ENCODE results near the gene MYO1D. TPM values are rescaled to one million over a fixed set of nuclear protein-coding genes. Genes with fewer than 3 reads are reported as not detected.
"Not testable (repeated sequence)": the region's sequence is repeated elsewhere in the genome, so short reads cannot be mapped to it uniquely, and the experiment has no call there.

Gene MYO1D
- total RNA-seq, 3 donors from 2014 or later = 166 to 495 (median 256) TPM

DNA sequence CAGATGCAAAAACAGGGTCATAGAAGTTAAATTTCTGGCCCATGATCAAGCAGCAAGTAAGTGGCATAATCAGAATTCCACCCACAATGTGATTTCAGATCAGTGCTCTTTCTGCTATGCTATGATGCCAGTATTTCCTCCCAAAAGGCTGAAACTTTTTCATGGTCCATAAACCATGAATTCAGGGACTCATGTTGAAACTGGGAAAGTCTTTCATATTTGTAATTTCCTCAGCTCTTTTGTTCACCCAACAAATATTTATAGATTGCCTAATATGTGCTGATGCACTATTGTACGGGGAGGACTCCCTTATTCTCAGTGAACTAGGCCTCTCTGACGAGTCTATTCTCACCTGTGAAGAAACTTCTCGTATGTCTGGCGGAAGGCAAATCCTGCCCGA is 156.3 kb downstream of the MYO1D start:
- TF ChIP-seq, protein P1, sequence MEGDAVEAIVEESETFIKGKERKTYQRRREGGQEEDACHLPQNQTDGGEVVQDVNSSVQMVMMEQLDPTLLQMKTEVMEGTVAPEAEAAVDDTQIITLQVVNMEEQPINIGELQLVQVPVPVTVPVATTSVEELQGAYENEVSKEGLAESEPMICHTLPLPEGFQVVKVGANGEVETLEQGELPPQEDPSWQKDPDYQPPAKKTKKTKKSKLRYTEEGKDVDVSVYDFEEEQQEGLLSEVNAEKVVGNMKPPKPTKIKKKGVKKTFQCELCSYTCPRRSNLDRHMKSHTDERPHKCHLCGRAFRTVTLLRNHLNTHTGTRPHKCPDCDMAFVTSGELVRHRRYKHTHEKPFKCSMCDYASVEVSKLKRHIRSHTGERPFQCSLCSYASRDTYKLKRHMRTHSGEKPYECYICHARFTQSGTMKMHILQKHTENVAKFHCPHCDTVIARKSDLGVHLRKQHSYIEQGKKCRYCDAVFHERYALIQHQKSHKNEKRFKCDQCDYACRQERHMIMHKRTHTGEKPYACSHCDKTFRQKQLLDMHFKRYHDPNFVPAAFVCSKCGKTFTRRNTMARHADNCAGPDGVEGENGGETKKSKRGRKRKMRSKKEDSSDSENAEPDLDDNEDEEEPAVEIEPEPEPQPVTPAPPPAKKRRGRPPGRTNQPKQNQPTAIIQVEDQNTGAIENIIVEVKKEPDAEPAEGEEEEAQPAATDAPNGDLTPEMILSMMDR (IDR thresholded peaks at IDR 0.05) = no peak
- intact Hi-C loops (cut with DNase I, micrococcal nuclease) = no loop called here
- no peaks in the 10 kb centered on the region for H3K36me3 ChIP-seq (ENCODE audit: low read depth)
- ATAC-seq = no peak
- no peaks in the 10 kb centered on the region for H3K9me3 ChIP-seq
- no peak for DNase-seq
- H3K4me1 ChIP-seq (ENCODE audit: low read depth) = no peaks in the 10 kb centered on the region
- no peak overlapping the region for H3K4me3 ChIP-seq

DNA sequence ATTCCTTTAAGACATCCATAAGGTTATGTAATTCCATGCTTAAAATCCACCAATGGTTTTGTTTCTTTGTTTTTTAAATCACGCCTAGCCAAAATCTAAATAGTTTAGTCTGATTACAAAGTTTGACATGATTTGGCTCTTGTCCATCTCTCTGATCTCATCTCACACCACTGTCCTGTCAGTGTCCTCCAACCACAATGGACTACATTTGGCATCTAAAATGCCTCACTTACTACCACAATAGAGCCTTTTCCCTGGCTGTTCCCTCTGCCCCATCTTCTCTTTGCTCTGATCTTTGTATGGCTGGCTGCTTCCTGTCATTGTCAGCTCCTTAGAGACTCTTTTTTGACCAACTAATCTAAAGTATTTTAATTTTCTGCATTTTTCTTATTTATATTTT is 157.2 kb downstream of the MYO1D start:
- ATAC-seq = no peak
- intact Hi-C loops (cut with DNase I, micrococcal nuclease) = no loop called here
- TF ChIP-seq, protein P1 (IDR thresholded peaks at IDR 0.05) = no peak
- no peak for DNase-seq
- Histone ChIP-seq H3K4me3 (no peak overlapping the region), H3K9me3 (no peaks in the 10 kb centered on the region), H3K4me1 (ENCODE audit: low read depth) (no peaks in the 10 kb centered on the region), H3K36me3 (ENCODE audit: low read depth) (no peaks in the 10 kb centered on the region)

DNA sequence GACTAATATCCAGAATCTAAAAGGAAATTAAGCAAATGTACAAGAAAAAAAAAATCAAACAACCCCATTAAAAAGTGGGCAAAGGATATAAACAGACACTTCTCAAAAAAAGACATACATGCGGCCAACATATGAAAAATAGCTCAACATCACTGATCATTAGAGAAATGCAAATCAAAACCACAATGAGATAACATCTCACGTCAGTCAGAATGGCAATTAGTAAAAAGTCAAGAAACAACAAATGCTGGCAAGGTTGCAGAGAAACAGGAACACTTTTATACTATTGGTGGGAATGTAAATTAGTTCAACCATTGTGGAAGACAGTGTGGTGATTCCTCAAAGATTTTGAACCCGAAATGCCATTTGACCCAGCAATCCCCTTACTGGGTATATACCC is 162.0 kb downstream of the MYO1D start:
- H3K4me3 ChIP-seq; H3K4me1 ChIP-seq (ENCODE audit: low read depth); ATAC-seq; DNase-seq; H3K9me3 ChIP-seq; H3K36me3 ChIP-seq (ENCODE audit: low read depth); intact Hi-C loops (cut with DNase I, micrococcal nuclease): not testable (repeated sequence)

DNA sequence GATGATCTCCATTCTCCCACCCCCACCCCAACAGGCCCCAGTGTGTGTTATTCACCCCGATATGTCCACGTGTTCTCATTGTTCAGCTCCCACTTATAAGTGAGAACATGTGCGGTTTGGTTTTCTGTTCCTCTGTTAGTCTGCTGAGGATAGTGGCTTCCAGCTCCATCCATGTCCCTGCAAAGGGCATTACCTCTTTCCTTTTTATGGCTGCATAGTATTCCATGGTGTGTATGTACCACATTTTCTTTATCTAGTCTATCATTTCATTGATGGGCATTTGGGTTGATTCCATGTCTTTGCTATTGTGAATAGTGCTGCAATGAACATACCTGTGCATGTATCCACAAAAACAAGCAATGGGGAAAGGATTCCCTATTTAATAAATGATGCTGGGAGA is 162.7 kb downstream of the MYO1D start:
- intact Hi-C loops (cut with DNase I, micrococcal nuclease); H3K4me1 ChIP-seq (ENCODE audit: low read depth); H3K9me3 ChIP-seq; H3K36me3 ChIP-seq (ENCODE audit: low read depth); ATAC-seq; DNase-seq; H3K4me3 ChIP-seq: not testable (repeated sequence)

DNA sequence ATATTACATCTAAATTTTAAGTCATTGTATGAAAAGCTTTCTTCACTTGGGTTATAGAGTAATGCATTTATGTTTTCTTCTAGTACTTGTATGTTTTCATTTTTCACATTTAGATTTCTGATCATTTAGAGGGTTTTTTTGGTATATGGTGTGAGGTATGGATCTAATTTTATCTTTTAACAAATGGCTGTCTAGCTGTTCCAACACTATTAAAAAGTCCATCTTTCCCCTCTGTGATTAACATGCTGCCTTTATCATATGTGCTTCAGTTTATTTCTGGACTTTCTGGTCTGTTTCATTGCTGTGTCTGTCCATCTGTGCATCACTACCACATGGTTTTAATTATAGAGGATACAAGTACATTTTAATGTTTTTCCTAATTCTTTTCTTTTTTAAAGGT is 163.8 kb downstream of the MYO1D start:
- H3K4me1 ChIP-seq (ENCODE audit: low read depth) = no peaks in the 10 kb centered on the region
- intact Hi-C loops (cut with DNase I, micrococcal nuclease) = no loop called here
- DNase-seq (no peak), ATAC-seq (no peak)
- no peak overlapping the region for H3K4me3 ChIP-seq
- no peaks in the 10 kb centered on the region for H3K36me3 ChIP-seq (ENCODE audit: low read depth)
- H3K9me3 ChIP-seq = no peaks in the 10 kb centered on the region
- TF ChIP-seq, protein P1 (IDR thresholded peaks at IDR 0.05) = no peak

DNA sequence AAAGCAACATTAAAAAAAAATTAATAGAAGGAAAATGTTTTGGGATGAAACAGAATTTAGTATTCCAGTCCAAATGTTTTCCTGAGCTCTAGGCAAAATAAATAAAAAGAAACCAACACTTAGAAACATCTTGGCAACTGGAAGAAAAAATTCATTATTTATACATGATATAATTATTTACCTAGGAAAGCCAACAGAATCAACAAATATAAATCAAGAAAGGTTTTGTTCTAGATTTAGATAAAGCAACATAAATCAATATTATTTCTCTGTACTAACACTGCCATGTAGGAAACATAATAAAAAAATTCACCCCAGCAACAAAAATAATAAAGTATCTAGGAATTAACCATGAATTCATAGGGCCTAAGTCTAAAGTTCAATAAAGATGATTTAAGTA is 167.4 kb downstream of the MYO1D start:
- no peak for ATAC-seq
- no peaks in the 10 kb centered on the region for H3K4me1 ChIP-seq (ENCODE audit: low read depth)
- TF ChIP-seq, protein P1 (IDR thresholded peaks at IDR 0.05) = no peak
- intact Hi-C loops (cut with DNase I, micrococcal nuclease) = no loop called here
- no peak overlapping the region for H3K4me3 ChIP-seq
- no peak for DNase-seq
- no peaks in the 10 kb centered on the region for H3K36me3 ChIP-seq (ENCODE audit: low read depth)
- no peaks in the 10 kb centered on the region for H3K9me3 ChIP-seq

DNA sequence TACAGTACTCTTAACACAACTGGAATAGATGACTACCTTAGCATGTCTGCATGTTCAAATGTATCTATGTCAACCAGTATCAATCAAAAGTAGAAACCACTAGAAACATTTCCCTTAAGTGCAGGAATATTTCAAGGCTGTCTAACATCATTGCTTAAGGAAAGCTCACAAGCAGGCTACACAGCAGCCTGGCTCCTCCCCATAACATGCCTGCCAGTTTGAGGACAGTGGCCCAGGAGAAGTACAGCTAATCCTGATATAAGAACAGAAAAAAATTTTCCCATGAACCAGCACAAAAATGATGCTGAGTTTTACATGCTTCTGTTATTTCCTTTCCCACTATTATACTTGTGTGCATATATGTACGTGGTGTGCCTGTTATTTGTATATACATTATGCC is 175.1 kb downstream of the MYO1D start:
- ATAC-seq (no peak), DNase-seq (no peak)
- Histone ChIP-seq H3K4me1 (ENCODE audit: low read depth) (no peaks in the 10 kb centered on the region), H3K36me3 (ENCODE audit: low read depth) (no peaks in the 10 kb centered on the region), H3K9me3 (no peaks in the 10 kb centered on the region), H3K4me3 (no peak overlapping the region)
- TF ChIP-seq, protein P1 (IDR thresholded peaks at IDR 0.05) = no peak
- intact Hi-C loops (cut with DNase I, micrococcal nuclease) = no loop called here
